Measurements from ENCODE around the gene ALOX5AP.

GRCh38 chr13:30792285-30793000 is 57.1 kb downstream of the ALOX5AP start:
- TF ChIP-seq CTCF (IDR thresholded peaks at IDR 0.05; ENCODE audit: insufficient read depth, low read length) (no peak), POLR2AphosphoS5 (IDR thresholded peaks at IDR 0.05; ENCODE audit: low read depth) (no peak), SPI1 (IDR thresholded peaks at IDR 0.05; ENCODE audit: borderline replicate concordance, low read depth) (no peak)
